ENCODE results near the gene SPTY2D1.

DNA sequence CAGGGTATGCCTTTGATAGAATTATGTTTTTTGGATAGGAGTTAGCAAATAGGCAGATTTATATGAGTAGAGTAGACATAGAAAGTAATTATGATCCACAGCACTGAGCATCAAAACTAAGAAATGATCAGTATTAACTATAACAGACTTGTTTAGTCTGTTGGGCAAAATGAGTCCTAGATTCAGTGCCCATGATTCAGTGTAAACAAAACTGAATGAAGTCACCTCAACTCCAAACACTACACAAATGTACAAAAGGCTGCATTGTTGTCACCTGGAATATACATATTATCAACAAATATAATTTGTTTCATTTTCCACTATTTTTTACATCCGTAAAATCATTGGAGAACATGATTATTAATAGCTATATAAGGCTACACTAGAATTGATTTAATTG is 52.3 kb downstream of the SPTY2D1 start:
- TF ChIP-seq, protein P1, sequence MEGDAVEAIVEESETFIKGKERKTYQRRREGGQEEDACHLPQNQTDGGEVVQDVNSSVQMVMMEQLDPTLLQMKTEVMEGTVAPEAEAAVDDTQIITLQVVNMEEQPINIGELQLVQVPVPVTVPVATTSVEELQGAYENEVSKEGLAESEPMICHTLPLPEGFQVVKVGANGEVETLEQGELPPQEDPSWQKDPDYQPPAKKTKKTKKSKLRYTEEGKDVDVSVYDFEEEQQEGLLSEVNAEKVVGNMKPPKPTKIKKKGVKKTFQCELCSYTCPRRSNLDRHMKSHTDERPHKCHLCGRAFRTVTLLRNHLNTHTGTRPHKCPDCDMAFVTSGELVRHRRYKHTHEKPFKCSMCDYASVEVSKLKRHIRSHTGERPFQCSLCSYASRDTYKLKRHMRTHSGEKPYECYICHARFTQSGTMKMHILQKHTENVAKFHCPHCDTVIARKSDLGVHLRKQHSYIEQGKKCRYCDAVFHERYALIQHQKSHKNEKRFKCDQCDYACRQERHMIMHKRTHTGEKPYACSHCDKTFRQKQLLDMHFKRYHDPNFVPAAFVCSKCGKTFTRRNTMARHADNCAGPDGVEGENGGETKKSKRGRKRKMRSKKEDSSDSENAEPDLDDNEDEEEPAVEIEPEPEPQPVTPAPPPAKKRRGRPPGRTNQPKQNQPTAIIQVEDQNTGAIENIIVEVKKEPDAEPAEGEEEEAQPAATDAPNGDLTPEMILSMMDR (IDR thresholded peaks at IDR 0.05) = no peak
- TF ChIP-seq POLR2A (IDR thresholded peaks at IDR 0.05) = no peak
